Activated CD8-positive, alpha-beta memory T cell treated with anti-CD3 and anti-CD28 coated beads for 4 hours (primary cell): ENCODE results near the gene STAM.

ENCODE experiments used
- DNase-seq, 2 donors: peaks; one replicate each; pipeline ENCODE4 v3.0.0-alpha.2; 2020; ENCODE audit warnings: low read depth in 2 of 2

STAM gene

GRCh38 chr10:17730667-17731066, 86.7 kb downstream of the STAM start:
- no peak for DNase-seq

- no peak for DNase-seq
These were observed 87.5 kb downstream of the STAM start for GRCh38 chr10:17731331-17732020.

- DNase-seq = no peak
These were observed 89.7 kb downstream of the STAM start for GRCh38 chr10:17733620-17734019.

GRCh38 chr10:17734432-17735080, 90.6 kb downstream of the STAM start:
- DNase-seq = no peak

- no peak for DNase-seq
These were observed 91.4 kb downstream of the STAM start for GRCh38 chr10:17735166-17735941.

- no peak for DNase-seq
These were observed 92.3 kb downstream of the STAM start for GRCh38 chr10:17736223-17736622.

GRCh38 chr10:17737027-17737965, 93.3 kb downstream of the STAM start:
- DNase-seq = no peak

- no peak for DNase-seq
These were observed 96.7 kb downstream of the STAM start for GRCh38 chr10:17740668-17741067.

GRCh38 chr10:17742918-17743317, 99.0 kb downstream of the STAM start:
- peak; percentile 36 to 38 for DNase-seq

- DNase-seq = no peak
These were observed 99.5 kb downstream of the STAM start for GRCh38 chr10:17743437-17743836.

GRCh38 chr10:17744341-17744861, 100.5 kb downstream of the STAM start:
- DNase-seq = no peak

- DNase-seq = no peak
These were observed 104.1 kb downstream of the STAM start for GRCh38 chr10:17747883-17748550.

GRCh38 chr10:17749890-17750289, 105.9 kb downstream of the STAM start:
- no peak for DNase-seq

- no peak for DNase-seq
These were observed 108.0 kb downstream of the STAM start, which contains the start of gene TMEM236 for GRCh38 chr10:17751781-17752445. Gene TMEM236, plus strand, starts transcription at chr10:17752201. Its CDS starts 95 bp downstream, at chr10:17752296.

GRCh38 chr10:17756557-17757217, 112.7 kb downstream of the STAM start:
- no peak for DNase-seq

GRCh38 chr10:17758200-17758599, 114.2 kb downstream of the STAM start:
- DNase-seq = no peak

- no peak for DNase-seq
These were observed 114.9 kb downstream of the STAM start for GRCh38 chr10:17758896-17759295.

- no peak for DNase-seq
These were observed 120.2 kb downstream of the STAM start for GRCh38 chr10:17764142-17764541.

GRCh38 chr10:17765602-17766001, 121.7 kb downstream of the STAM start:
- DNase-seq = no peak
